Measurements from ENCODE around the gene PTCH1.

- TF ChIP-seq CTCF (conservative IDR thresholded peaks at IDR 0.05 in 1 of 2, IDR thresholded peaks at IDR 0.05 in 1 of 2; ENCODE audit: low read depth in 1 of 2, low read length in 2 of 2) (no peak), EZH2 (IDR thresholded peaks at IDR 0.05; ENCODE audit: low read length, missing control alignments) (no peak)
These were observed 86.7 kb downstream of the PTCH1 start for GRCh38 chr9:95429948-95430620.

Measured in fibroblast of lung (primary cell).